Stomach (tissue), 9 donors: ENCODE data around the gene NHERF1. TPM values are rescaled to one million over a fixed set of nuclear protein-coding genes. Genes with fewer than 3 reads are reported as not detected.

Experiments used
- DNase-seq, 2 donors: peaks; one replicate each; pipeline versions ENCODE4 v3.0.0 to v3.0.0-alpha.2; 2013 to 2019
- H3K27ac ChIP-seq, 5 donors: fragments of 200-600 bp in 4 of 5; sonication (generic) in 4 of 5; one replicate each; pipeline ENCODE4 v1.5.1; 2013 to 2019; ENCODE audit warnings: mild to moderate bottlenecking in 1 of 5, moderate library complexity in 1 of 5
- H3K27me3 ChIP-seq, 3 donors: fragments of 200-600 bp; sonication (generic); one replicate each; pipeline ENCODE4 v1.5.1; 2017 to 2019; ENCODE audit warnings: mixed run types in 1 of 3
- H3K36me3 ChIP-seq, 4 donors: fragments of 200-600 bp; sonication (generic); 1 replicate in 3 of 4; 2 replicates in 1 of 4; pipeline ENCODE4 v1.5.1; 2016 to 2019
- H3K4me1 ChIP-seq, 4 donors: fragments of 200-600 bp; sonication (generic); one replicate each; pipeline ENCODE4 v1.5.1; 2016 to 2019
- H3K4me3 ChIP-seq, 4 donors: fragments of 200-600 bp; sonication (generic) in 3 of 4; one replicate each; pipeline ENCODE4 v1.5.1; 2016 to 2019; ENCODE audit warnings: mild to moderate bottlenecking in 1 of 4
- H3K9me3 ChIP-seq, 4 donors: fragments of 200-600 bp; sonication (generic); one replicate each; pipeline ENCODE4 v1.5.1; 2016 to 2019
- EP300 ChIP-seq: sonication (generic); formaldehyde crosslinking; IDR thresholded peaks from one replicate; pipeline ENCODE4 v1.6.1; 2017; ENCODE audit warnings: antibody characterized with exemption
- POLR2A ChIP-seq, 4 donors: fragments of 450-650 bp; IDR thresholded peaks; one replicate each; pipeline ENCODE4 v1.6.1; 2016; ENCODE audit warnings: antibody characterized with exemption in 4 of 4, control low read depth in 2 of 4, mild to moderate bottlenecking in 1 of 4, moderate library complexity in 1 of 4
- POLR2AphosphoS5 ChIP-seq, 3 donors: sonication (generic); formaldehyde crosslinking; IDR thresholded peaks; one replicate each; pipeline ENCODE4 v1.6.1; 2016; ENCODE audit warnings: antibody characterized with exemption in 3 of 3
- WGBS, 5 donors: extraction: QIAGEN DNeasy Blood & Tissue Kit in 3 of 5; methylation state at CpG; one replicate each; pipeline versions ENCODE4 v1.1.5 to v1.1.7; 2013 to 2018; 5-methylcytosine and 5-hydroxymethylcytosine counted together
- intact Hi-C: fragments of 100-400 bp; cut with DNase I; formaldehyde crosslinking; loops from one replicate; pipeline ENCODE4 v1.15.1; 2023; ENCODE audit warnings: low total_unique reads
- polyA plus RNA-seq, 3 donors: library from polyadenylated mRNA; stranded (reverse); fragments of 200-250 nt; gene quantifications; one replicate each; pipeline ENCODE4 v1.2.3, GENCODE V29; 2013
- total RNA-seq, 5 donors: library from RNA; depleted of rRNA; stranded (reverse); fragments of >200 nt; gene quantifications; one replicate each; pipeline versions ENCODE4 v1.1.0 to v1.2.3, GENCODE V29; 2014 to 2016
- TF ChIP-seq, protein P1 (sequence below), 7 experiments: fragments of 450-650 bp in 4 of 7; fragments of 200-600 bp in 3 of 7; sonication (generic) in 3 of 7; IDR thresholded peaks; one replicate each; pipeline ENCODE4 v1.5.1; 2016 to 2019; ENCODE audit warnings: antibody characterized with exemption in 7 of 7, control low read depth in 2 of 7, mild to moderate bottlenecking in 1 of 7
- donor health status: healthy with polysubstance abuse.
- donor health status: Bipolar disorder and iron deficiency.
- donor health status: healthy.

NHERF1 gene
- total and polyA plus RNA-seq, 8 donors, result 14.9 to 152 (median 82.4) TPM

DNA sequence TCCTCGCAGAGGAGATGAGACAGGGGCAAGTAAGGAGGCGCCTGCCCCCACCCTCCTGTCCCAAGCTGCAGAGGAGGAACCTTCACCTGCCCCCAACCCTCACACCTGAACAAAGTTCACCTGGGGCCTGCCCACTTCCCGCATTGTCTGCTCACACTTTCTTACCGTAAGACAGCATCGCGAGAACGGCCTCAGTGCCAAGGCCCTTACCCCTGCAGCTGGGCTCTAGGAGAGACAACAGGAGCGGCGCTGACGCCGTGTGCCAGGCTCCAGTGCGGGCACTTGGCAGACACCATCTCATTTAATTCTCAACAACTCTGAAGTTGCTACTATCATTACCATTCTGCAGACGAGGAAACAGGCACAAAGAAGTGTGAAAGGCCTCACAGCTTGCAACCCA, 23.6 kb downstream of the NHERF1 start:
- H3K27ac ChIP-seq, result no peak overlapping the region
- WGBS, 5 donors, result 78 to 90% (median 84%) methylated on average over 8 to 13 of the region's 13 CpGs
- no peaks in the 10 kb centered on the region for H3K27me3 ChIP-seq
- H3K4me3 ChIP-seq, result no peak overlapping the region
- intact Hi-C loops, result no loop called here
- TF ChIP-seq, protein P1, sequence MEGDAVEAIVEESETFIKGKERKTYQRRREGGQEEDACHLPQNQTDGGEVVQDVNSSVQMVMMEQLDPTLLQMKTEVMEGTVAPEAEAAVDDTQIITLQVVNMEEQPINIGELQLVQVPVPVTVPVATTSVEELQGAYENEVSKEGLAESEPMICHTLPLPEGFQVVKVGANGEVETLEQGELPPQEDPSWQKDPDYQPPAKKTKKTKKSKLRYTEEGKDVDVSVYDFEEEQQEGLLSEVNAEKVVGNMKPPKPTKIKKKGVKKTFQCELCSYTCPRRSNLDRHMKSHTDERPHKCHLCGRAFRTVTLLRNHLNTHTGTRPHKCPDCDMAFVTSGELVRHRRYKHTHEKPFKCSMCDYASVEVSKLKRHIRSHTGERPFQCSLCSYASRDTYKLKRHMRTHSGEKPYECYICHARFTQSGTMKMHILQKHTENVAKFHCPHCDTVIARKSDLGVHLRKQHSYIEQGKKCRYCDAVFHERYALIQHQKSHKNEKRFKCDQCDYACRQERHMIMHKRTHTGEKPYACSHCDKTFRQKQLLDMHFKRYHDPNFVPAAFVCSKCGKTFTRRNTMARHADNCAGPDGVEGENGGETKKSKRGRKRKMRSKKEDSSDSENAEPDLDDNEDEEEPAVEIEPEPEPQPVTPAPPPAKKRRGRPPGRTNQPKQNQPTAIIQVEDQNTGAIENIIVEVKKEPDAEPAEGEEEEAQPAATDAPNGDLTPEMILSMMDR (IDR thresholded peaks at IDR 0.05), result no peak
- TF ChIP-seq POLR2AphosphoS5 (IDR thresholded peaks at IDR 0.05) (no peak), POLR2A (IDR thresholded peaks at IDR 0.05) (no peak), EP300 (no peak)
- peaks cover 47 to 64% (median 49%) of the 10 kb centered on the region in 4 donors for H3K4me1 ChIP-seq
- peaks cover 31 to 60% (median 59%) of the 10 kb centered on the region in 4 donors for H3K36me3 ChIP-seq
- H3K9me3 ChIP-seq, result no peaks in the 10 kb centered on the region
- no peak for DNase-seq

DNA sequence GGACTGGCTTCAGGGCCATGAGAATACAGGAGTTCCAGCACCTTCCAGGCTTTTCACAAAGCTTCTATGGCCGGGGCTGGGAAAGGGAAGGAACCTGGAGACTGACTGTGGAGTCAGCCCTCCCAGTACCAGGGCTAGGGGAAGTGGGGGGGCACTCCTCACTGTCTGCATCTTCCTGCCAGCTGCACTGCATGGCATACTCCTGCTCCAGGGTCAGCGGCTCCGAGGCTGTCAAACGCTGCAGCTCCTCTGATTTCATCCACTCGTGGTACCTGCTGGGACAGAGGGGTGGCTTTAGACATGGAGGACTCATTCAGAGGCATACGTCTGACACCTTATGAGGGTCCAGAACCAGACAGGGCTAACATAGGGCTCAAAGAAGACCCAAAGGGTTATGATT, 25.0 kb downstream of the NHERF1 start:
- intact Hi-C loops, result no loop called here
- WGBS, 5 donors, result 74 to 86% (median 83%) methylated on average over 6 of the region's 6 CpGs
- Histone ChIP-seq H3K4me1 (peaks cover 38 to 64% (median 49%) of the 10 kb centered on the region in 4 donors), H3K9me3 (no peaks in the 10 kb centered on the region), H3K27ac (no peak overlapping the region), H3K4me3 (no peak overlapping the region), H3K36me3 (peaks cover 31 to 56% (median 53%) of the 10 kb centered on the region in 4 donors), H3K27me3 (no peaks in the 10 kb centered on the region)
- DNase-seq, result no peak
- TF ChIP-seq POLR2AphosphoS5 (IDR thresholded peaks at IDR 0.05), result no peak

DNA sequence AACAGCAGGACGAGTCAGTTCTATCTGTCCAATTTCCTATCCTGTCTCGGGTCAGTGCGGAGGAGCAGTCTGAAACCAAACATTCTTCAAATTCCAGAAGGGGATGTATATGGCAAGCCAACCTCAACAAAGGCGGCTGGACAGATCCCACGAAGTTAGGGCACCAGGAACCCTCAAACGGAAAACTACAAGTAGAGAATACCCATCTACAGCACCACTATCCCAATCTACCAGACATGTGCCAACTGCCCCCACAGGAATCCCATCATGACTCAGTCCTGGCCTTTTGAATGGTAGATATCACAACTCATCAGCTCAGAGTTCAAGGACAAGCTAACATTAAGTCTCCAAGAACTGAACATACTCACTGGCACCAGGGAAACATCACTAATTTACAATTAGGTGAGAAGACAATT, 25.5 kb downstream of the NHERF1 start:
- TF ChIP-seq, protein P1 (IDR thresholded peaks at IDR 0.05), result no peak
- TF ChIP-seq EP300 (no peak), POLR2AphosphoS5 (IDR thresholded peaks at IDR 0.05) (no peak)
- 65 to 83% (median 74%) methylated on average over 6 of the region's 6 CpGs for WGBS, 5 donors
- Histone ChIP-seq H3K4me1 (peaks cover 36 to 64% (median 46%) of the 10 kb centered on the region in 4 donors), H3K9me3 (no peaks in the 10 kb centered on the region), H3K4me3 (no peak overlapping the region), H3K36me3 (peaks cover 31 to 51% (median 48%) of the 10 kb centered on the region in 4 donors), H3K27ac (no peak overlapping the region), H3K27me3 (no peaks in the 10 kb centered on the region)
- no peak for DNase-seq
- intact Hi-C loops, result no loop called here

DNA sequence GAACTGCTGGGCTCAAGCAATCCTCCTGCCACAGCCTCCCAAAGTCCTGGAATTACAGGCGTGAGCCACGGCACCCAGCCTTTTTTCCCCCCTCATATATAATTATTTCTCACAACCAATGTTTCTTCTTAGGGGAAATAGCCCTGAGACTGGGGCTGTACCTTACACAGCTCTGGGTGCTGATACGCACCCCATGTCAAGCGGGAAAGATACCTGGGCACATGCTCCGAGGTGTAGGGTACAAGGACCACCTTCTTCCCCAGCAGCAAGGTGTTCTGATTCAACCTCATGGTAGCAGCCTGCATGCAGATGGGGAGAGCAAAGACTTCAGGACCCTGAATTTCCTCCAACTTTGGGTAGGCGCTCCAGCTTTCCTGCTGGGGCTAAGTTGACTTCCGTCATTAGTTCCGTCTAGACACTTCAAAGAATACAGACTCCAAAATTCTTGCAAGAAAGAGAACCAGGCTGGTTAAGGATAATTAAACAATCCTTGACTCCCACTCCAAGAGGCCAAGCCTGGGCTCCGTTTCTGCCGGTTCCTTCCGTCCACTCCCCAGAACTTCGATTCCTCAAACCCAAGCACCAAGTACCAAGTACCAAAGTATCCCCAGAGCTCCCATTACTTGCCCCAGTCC, 27.1 kb downstream of the NHERF1 start:
- H3K4me1 ChIP-seq, result peaks cover 19 to 62% (median 34%) of the 10 kb centered on the region in 4 donors
- 32 to 36% (median 35%) methylated on average over 12 of the region's 12 CpGs for WGBS, 5 donors
- DNase-seq, result no peak

More for the DNA sequence above, 27.1 kb downstream of the NHERF1 start:
- intact Hi-C loops, result no loop called here
- Histone ChIP-seq H3K27me3 (no peaks in the 10 kb centered on the region), H3K9me3 (no peaks in the 10 kb centered on the region), H3K36me3 (peaks cover 31 to 51% (median 45%) of the 10 kb centered on the region in 4 donors), H3K4me3 (peak overlapping the region; percentile 92 to 98 (median 95)), H3K27ac (peak overlapping the region; percentile 55 to 87 (median 82))
- TF ChIP-seq, protein P1 (IDR thresholded peaks at IDR 0.05), result no peak
- TF ChIP-seq POLR2AphosphoS5 (IDR thresholded peaks at IDR 0.05) (no peak), EP300 (no peak), POLR2A (IDR thresholded peaks at IDR 0.05) (no peak)
